ENCODE data around the gene STEEP1.

Gene STEEP1

DNA sequence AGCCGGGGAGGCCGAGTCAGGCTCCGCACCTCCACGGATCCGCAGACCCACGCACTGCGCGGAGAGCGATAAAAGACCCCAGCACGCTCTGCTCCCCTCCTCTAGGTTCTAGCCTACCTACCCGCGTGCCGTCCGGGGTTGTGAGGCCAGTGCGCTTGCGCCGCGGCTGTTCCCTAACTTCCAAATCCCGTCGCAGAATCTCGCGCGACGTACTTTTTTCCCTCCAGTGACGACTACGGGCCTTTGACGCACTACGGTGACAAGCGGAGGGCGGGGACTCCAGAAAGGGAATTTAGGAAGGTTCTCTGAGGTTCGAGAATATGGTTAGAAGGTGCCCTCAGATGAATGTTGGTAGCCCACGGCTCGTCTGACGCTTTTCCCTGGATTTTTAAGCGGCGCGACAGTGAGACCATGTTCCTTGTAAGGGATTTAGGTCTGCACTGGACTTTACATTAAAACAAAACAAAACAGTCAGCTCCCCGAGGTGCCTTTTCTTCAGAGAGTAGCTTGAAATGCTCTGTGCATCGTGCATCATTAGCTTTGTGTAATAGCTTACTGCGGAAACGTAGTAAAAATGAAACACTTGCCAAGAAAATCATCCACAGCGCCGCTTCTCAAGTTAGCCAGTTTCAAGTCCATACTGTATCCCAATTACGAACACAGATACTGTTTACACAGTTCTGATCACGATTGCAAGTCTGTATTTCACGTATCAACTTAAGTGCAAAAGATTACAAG lies 41.2 kb upstream of the STEEP1 start, which contains the start of gene NKRF:
NKRF (minus strand) TSS at position 145 of the 738 bp plus-strand sequence.
- peaks cover 48% of the 10 kb centered on the region for H3K79me2 ChIP-seq (ENCODE audit: control insufficient read depth, low read length)
- TF ChIP-seq EZH2phosphoT487 (IDR thresholded peaks at IDR 0.05; ENCODE audit: borderline replicate concordance, low read length): no peak
- TF ChIP-seq, protein P1, sequence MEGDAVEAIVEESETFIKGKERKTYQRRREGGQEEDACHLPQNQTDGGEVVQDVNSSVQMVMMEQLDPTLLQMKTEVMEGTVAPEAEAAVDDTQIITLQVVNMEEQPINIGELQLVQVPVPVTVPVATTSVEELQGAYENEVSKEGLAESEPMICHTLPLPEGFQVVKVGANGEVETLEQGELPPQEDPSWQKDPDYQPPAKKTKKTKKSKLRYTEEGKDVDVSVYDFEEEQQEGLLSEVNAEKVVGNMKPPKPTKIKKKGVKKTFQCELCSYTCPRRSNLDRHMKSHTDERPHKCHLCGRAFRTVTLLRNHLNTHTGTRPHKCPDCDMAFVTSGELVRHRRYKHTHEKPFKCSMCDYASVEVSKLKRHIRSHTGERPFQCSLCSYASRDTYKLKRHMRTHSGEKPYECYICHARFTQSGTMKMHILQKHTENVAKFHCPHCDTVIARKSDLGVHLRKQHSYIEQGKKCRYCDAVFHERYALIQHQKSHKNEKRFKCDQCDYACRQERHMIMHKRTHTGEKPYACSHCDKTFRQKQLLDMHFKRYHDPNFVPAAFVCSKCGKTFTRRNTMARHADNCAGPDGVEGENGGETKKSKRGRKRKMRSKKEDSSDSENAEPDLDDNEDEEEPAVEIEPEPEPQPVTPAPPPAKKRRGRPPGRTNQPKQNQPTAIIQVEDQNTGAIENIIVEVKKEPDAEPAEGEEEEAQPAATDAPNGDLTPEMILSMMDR (IDR thresholded peaks at IDR 0.05; ENCODE audit: low read depth, low read length, poor library complexity, severe bottlenecking): no peak
- peak within 1 kb of the TSS; percentile 82 for H3K4me2 ChIP-seq (ENCODE audit: low read length)
- no peaks in the 10 kb centered on the region for H3K9me2 ChIP-seq (replicated peaks; ENCODE audit: control insufficient read depth, low read length)
- no peaks in the 10 kb centered on the region for H3F3A ChIP-seq (ENCODE audit: control insufficient read depth, insufficient read depth)
- H3K9me3 ChIP-seq (ENCODE audit: control insufficient read depth, insufficient read depth, low read length): no peaks in the 10 kb centered on the region
- peak within 1 kb of the TSS; percentile 76 for H3K27ac ChIP-seq (ENCODE audit: low read depth, low read length)
- 0 out of 2 replicates have a peak, but pooled peaks cover 4% of the 10 kb centered on the region for H4K20me1 ChIP-seq (ENCODE audit: control insufficient read depth, insufficient read depth, low read depth, low read length)
- H3K36me3 ChIP-seq (ENCODE audit: control insufficient read depth, low read length): peaks cover 32% of the 10 kb centered on the region
- H3K27me3 ChIP-seq (ENCODE audit: control insufficient read depth, low read length): no peaks in the 10 kb centered on the region
- peaks cover 33% of the 10 kb centered on the region for H3K4me1 ChIP-seq (ENCODE audit: control insufficient read depth, low read length)
- H3K4me3 ChIP-seq (ENCODE audit: low read length): peak within 1 kb of the TSS; percentile 97

GRCh38 chrX:119605464-119606279 lies 40.5 kb upstream of the STEEP1 start:
- Histone ChIP-seq H4K20me1 (ENCODE audit: control insufficient read depth, insufficient read depth, low read depth, low read length) (0 out of 2 replicates have a peak, but pooled peaks cover 4% of the 10 kb centered on the region), H3K79me2 (ENCODE audit: control insufficient read depth, low read length) (peaks cover 55% of the 10 kb centered on the region), H3K4me2 (ENCODE audit: low read length) (peak overlapping the region; percentile 82), H3K4me3 (ENCODE audit: low read length) (peak overlapping the region; percentile 97), H3K36me3 (ENCODE audit: control insufficient read depth, low read length) (peaks cover 35% of the 10 kb centered on the region), H3K4me1 (ENCODE audit: control insufficient read depth, low read length) (peaks cover 33% of the 10 kb centered on the region), H3K9me3 (ENCODE audit: control insufficient read depth, insufficient read depth, low read length) (no peaks in the 10 kb centered on the region), H3K27me3 (ENCODE audit: control insufficient read depth, low read length) (no peaks in the 10 kb centered on the region), H3K27ac (ENCODE audit: low read depth, low read length) (peak overlapping the region; percentile 76), H3K9me2 (replicated peaks; ENCODE audit: control insufficient read depth, low read length) (no peaks in the 10 kb centered on the region), H3F3A (ENCODE audit: control insufficient read depth, insufficient read depth) (no peaks in the 10 kb centered on the region)
- TF ChIP-seq, protein P1 (IDR thresholded peaks at IDR 0.05; ENCODE audit: low read depth, low read length, poor library complexity, severe bottlenecking): no peak
- no peak for TF ChIP-seq EZH2phosphoT487 (IDR thresholded peaks at IDR 0.05; ENCODE audit: borderline replicate concordance, low read length)

DNA sequence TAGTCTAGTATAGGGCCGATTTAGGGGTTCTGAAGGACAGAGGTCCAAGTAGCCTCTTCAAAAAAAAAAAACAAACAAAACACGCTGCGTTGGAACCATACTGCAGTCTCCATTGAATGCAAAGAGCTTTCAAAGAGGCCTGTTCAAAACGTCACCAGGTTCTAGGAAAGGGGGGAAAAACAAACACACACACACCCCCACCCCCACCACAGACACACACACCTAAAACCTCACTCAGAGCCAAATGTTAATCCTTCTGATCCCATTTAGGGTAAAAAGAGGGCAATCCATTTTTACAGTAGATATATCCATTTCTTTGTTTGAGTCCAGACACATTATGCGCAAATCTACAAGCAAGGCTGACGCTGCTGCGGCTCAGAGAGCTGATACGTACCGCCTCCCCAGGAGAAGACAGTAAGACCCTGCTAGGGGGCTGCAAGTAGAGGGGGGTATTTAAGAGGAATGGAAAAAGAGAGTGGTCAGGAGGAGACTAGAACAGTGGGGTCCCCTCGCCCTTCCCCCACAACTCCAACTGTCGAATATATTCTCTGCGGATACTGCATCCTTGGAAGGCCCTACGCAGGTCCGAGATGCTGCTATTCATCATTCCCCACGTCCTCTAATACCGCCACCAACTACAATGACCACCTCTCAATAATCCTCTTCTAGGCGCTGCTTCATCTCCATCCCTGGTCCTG lies 39.7 kb upstream of the STEEP1 start:
- peak overlapping the region; percentile 76; the same call in 1 of the 2 replicates for H3K27ac ChIP-seq (ENCODE audit: low read depth, low read length)
- 0 out of 2 replicates have a peak, but pooled peaks cover 4% of the 10 kb centered on the region for H4K20me1 ChIP-seq (ENCODE audit: control insufficient read depth, insufficient read depth, low read depth, low read length)
- peaks cover 63% of the 10 kb centered on the region for H3K79me2 ChIP-seq (ENCODE audit: control insufficient read depth, low read length)
- no peaks in the 10 kb centered on the region for H3K9me3 ChIP-seq (ENCODE audit: control insufficient read depth, insufficient read depth, low read length)
- no peak for TF ChIP-seq EZH2phosphoT487 (IDR thresholded peaks at IDR 0.05; ENCODE audit: borderline replicate concordance, low read length)
- TF ChIP-seq, protein P1 (IDR thresholded peaks at IDR 0.05; ENCODE audit: low read depth, low read length, poor library complexity, severe bottlenecking): no peak
- peaks cover 30% of the 10 kb centered on the region for H3K4me1 ChIP-seq (ENCODE audit: control insufficient read depth, low read length)
- H3K27me3 ChIP-seq (ENCODE audit: control insufficient read depth, low read length): no peaks in the 10 kb centered on the region
- H3K36me3 ChIP-seq (ENCODE audit: control insufficient read depth, low read length): peaks cover 37% of the 10 kb centered on the region
- H3K9me2 ChIP-seq (replicated peaks; ENCODE audit: control insufficient read depth, low read length): no peaks in the 10 kb centered on the region
- peak overlapping the region; percentile 82 for H3K4me2 ChIP-seq (ENCODE audit: low read length)
- no peaks in the 10 kb centered on the region for H3F3A ChIP-seq (ENCODE audit: control insufficient read depth, insufficient read depth)
- peak overlapping the region; percentile 97 for H3K4me3 ChIP-seq (ENCODE audit: low read length)
